HG03095 (cell line): ENCODE results near the gene CUL9.

Experiments
- ATAC-seq: cut with Tn5 transposase; IDR thresholded peaks from one replicate; pipeline ENCODE4 v1.9.1; 2021; ENCODE audit warnings: moderate library complexity; ENCODE audit not compliant: unreplicated experiment

Gene CUL9

DNA sequence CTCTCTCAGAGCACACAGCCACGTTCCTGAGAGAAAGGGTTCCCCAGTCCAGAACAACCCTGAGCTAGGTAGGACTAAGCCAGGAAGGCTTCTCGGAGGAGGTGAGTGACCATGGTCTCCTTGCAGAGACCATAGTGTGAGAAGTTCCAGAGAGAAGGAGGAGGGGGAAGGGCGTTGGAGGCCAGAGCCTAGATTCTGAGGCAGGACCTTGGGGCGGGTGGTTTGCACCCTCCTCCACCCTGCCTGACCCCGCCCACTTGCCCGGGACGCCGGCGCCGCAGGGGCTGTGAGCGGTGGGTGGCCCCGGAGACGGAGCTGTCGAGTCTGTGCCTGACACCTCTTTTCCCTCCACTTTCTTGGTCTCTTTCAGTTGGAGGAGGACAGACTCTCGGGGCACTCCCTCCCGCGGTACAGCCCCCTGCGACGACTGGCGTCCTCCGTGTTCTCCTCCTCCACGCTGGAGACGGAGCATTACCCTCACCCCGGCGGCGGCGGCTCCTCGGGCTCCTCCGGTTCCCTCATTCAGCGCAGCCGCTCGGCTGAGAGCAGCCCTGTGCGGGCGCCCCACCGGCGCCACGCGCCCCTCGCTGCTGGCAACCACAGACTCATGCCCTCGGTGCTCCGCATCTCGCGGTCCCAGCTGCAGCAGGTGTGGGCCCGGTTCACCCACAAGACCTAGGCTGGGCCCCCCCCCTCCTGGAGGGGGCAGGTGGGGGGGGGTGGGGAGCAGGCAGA, 87.4 kb downstream of the CUL9 start:
- ATAC-seq = no peak

DNA sequence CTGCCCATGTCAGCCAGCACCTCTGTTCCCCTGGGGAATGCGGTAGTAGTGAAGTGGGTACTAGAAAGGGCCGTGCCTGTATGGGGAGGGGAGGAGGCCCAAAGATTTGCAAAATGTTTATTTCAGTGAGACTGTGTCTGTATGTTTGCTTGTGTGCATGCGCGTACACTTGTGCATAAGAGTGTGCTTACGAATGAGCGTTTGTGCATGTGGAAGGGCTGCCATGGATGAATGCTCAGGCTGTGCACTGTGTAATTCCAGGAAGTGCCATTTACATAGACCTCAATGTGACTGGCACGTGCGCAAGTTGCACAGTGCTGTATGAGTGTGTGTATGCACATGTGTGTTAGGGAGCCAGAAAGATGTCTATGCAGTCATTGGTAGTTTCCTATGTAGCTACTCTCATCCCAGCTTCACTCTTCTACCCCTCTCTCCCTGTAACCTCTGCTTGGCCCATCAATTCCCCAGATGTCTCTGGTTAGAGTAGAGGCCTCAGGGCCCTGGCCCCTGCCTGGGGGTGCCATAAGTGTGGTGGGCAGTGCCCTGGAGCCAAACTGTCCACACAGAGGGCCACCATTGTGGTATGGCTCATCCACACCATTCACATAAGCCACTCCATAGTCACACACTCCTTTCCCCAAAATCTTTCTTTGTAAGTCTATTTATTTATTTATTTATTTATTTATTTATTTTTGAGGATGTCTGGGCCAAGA, 89.3 kb downstream of the CUL9 start:
- ATAC-seq = no peak

DNA sequence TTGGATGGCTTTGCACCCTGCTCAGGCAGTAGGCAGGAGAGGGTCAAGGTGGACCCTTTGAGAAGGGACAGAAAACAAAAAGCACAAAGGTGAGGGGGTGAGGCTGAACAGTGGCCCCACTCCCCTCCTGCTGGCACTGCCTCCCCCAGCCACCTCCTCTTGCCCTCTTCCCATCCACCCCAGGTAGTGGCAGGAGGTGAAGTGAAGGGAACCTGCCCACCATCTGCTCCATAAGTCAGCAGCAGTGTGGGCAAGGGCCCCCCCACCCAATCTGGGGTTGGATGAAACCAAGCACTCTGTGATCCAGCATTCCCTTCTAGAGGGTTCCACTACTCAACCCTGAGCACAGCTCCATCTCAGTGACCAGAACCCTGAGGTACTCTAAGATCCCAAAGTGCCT, 89.9 kb downstream of the CUL9 start:
- ATAC-seq = no peak

DNA sequence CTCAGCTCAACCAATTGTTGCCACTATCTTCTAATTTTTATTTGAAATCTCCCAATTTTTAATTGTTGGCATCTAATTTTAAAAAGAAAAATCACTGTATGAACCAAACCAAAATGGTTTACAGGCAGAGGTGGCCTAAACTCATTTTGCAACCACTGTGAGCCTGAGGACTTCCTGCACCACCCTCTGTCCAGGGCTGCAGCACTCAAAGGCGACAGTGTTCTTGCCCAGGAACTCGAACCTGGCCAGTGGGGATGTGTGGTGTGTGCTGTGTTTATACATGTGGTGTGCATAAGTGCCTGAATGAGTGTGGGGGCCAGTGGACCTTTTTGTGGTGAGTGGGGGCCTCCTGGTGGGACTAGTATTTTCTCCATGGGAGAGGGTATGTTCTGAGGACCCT, 91.7 kb downstream of the CUL9 start:
- no peak for ATAC-seq
